ENCODE data around the gene CAMK2D. TPM values are rescaled to one million over a fixed set of nuclear protein-coding genes. Genes with fewer than 3 reads are reported as not detected.
"Not testable (repeated sequence)": the region's sequence is repeated elsewhere in the genome, so short reads cannot be mapped to it uniquely, and the experiment has no call there.

The CAMK2D gene
- total RNA-seq, 1 experiment from 2014 or later: 22.1 TPM

DNA sequence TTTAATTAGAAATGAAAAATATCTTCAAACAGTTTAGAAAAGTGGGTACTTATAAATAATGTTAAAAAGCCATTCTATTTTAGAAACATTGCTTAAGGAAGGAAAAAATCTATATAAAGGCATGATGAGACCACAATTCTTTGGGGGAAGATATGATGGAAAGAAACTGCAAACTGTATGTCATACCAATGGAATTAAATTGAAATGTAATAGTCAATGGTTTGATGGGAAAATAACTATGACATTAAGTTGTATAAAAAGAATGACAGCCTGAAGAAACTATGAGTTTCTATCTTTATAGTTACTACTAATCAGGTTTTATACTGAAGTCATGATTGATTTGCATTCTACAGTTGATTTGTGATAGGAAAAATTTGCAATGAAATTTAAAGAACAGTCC, 40.3 kb upstream of the CAMK2D start:
- no peak overlapping the region for H3K4me3 Mint-ChIP-seq (ENCODE audit: low read depth, unreplicated experiment)

DNA sequence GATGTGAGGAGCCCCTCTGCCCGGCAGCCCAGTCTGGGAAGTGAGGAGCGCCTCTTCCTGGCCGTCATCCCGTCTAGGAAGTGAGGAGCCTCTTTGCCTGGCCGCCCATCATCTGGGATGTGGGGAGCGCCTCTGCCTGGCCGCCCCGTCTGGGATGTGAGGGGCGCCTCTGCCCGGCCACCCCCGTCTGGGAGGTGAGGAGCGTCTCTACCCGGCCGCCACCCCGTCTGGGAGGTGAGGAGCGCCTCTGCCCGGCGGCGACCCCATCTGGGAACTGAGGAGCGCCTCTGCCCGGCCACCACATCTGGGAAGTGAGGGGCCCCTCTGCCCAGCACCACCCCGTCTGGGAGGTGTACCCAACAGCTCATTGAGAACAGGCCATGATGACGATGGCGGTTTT, 34.8 kb upstream of the CAMK2D start:
- intact Hi-C loops (cut with micrococcal nuclease; ENCODE audit: unreplicated experiment); DNase-seq; H3K27me3 Mint-ChIP-seq (ENCODE audit: unreplicated experiment); H3K9me3 Mint-ChIP-seq (ENCODE audit: low read depth, unreplicated experiment); H3K4me1 Mint-ChIP-seq (ENCODE audit: low read depth, unreplicated experiment); H3K27ac Mint-ChIP-seq (ENCODE audit: unreplicated experiment); BruUV-seq (replicated peaks); CTCF ChIA-PET; H3K36me3 Mint-ChIP-seq (ENCODE audit: insufficient read depth, unreplicated experiment); H3K4me3 Mint-ChIP-seq (ENCODE audit: low read depth, unreplicated experiment): not testable (repeated sequence)

More for the DNA sequence above, 40.3 kb upstream of the CAMK2D start:
- intact Hi-C loops (cut with micrococcal nuclease; ENCODE audit: unreplicated experiment): no loop called here
- DNase-seq: no peak
- no TSS peak for BruUV-seq (replicated peaks)
- Mint-ChIP-seq H3K27me3 (ENCODE audit: unreplicated experiment) (no peaks in the 10 kb centered on the region), H3K9me3 (ENCODE audit: low read depth, unreplicated experiment) (no peaks in the 10 kb centered on the region), H3K4me1 (ENCODE audit: low read depth, unreplicated experiment) (no peaks in the 10 kb centered on the region), H3K27ac (ENCODE audit: unreplicated experiment) (no peak overlapping the region), H3K36me3 (ENCODE audit: insufficient read depth, unreplicated experiment) (no peaks in the 10 kb centered on the region)
- CTCF ChIA-PET: no interaction called here
- TF ChIP-seq, protein P1, sequence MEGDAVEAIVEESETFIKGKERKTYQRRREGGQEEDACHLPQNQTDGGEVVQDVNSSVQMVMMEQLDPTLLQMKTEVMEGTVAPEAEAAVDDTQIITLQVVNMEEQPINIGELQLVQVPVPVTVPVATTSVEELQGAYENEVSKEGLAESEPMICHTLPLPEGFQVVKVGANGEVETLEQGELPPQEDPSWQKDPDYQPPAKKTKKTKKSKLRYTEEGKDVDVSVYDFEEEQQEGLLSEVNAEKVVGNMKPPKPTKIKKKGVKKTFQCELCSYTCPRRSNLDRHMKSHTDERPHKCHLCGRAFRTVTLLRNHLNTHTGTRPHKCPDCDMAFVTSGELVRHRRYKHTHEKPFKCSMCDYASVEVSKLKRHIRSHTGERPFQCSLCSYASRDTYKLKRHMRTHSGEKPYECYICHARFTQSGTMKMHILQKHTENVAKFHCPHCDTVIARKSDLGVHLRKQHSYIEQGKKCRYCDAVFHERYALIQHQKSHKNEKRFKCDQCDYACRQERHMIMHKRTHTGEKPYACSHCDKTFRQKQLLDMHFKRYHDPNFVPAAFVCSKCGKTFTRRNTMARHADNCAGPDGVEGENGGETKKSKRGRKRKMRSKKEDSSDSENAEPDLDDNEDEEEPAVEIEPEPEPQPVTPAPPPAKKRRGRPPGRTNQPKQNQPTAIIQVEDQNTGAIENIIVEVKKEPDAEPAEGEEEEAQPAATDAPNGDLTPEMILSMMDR (IDR thresholded peaks at IDR 0.05; ENCODE audit: unreplicated experiment): no peak

DNA sequence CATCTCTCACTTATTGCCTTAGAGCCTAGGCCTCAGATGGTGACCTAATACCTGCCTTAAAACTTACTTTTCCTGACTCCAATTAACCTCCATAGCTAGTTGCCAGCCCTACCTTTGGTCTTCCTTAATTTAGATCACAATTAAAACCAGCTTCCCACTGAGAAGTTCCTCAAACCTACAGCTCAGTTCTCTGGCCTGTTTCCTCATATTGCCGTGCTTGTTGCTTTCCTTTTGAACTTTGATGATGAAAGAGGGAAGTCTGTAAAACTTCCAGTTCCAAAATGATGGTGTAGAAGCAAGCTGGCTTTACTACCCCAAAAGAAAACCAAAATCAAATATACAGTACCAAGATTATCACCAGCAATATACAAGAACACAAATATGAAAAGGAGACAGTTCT, 28.9 kb upstream of the CAMK2D start:
- H3K36me3 Mint-ChIP-seq (ENCODE audit: insufficient read depth, unreplicated experiment): no peaks in the 10 kb centered on the region
- H3K9me3 Mint-ChIP-seq (ENCODE audit: low read depth, unreplicated experiment): no peaks in the 10 kb centered on the region
- no peaks in the 10 kb centered on the region for H3K27me3 Mint-ChIP-seq (ENCODE audit: unreplicated experiment)
- H3K4me1 Mint-ChIP-seq (ENCODE audit: low read depth, unreplicated experiment): no peaks in the 10 kb centered on the region
- no peak for DNase-seq
- no peak overlapping the region for H3K27ac Mint-ChIP-seq (ENCODE audit: unreplicated experiment)
- TF ChIP-seq, protein P1 (IDR thresholded peaks at IDR 0.05; ENCODE audit: unreplicated experiment): no peak
- intact Hi-C loops (cut with micrococcal nuclease; ENCODE audit: unreplicated experiment): no loop called here
- no TSS peak for BruUV-seq (replicated peaks)
- CTCF ChIA-PET: no interaction called here
- no peak overlapping the region for H3K4me3 Mint-ChIP-seq (ENCODE audit: low read depth, unreplicated experiment)

DNA sequence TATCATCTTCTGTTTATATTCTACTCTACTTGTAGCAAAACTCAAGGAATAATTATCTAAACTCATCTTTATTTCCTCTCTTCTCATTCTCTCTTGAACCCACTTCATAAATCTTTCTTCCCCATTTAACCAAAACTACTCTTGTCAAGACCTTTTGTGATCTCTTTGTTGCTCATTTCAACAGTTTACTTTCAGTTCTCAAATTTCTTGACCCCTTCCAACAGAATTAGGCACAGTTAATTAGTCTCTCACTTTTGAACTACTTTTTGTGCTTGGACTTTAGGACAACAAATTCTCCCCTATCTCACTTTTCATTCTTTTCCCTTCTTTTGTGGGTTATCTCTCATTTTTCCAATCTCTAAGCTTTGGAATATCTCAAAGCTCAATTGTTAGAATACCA, 27.4 kb upstream of the CAMK2D start:
- no TSS peak for BruUV-seq (replicated peaks)
- intact Hi-C loops (cut with micrococcal nuclease; ENCODE audit: unreplicated experiment): no loop called here
- no peak overlapping the region for H3K27ac Mint-ChIP-seq (ENCODE audit: unreplicated experiment)
- CTCF ChIA-PET: no interaction called here
- H3K36me3 Mint-ChIP-seq (ENCODE audit: insufficient read depth, unreplicated experiment): no peaks in the 10 kb centered on the region
- TF ChIP-seq, protein P1 (IDR thresholded peaks at IDR 0.05; ENCODE audit: unreplicated experiment): no peak
- DNase-seq: no peak
- peaks cover 14% of the 10 kb centered on the region for H3K4me1 Mint-ChIP-seq (ENCODE audit: low read depth, unreplicated experiment)
- no peak overlapping the region for H3K4me3 Mint-ChIP-seq (ENCODE audit: low read depth, unreplicated experiment)
- no peaks in the 10 kb centered on the region for H3K27me3 Mint-ChIP-seq (ENCODE audit: unreplicated experiment)
- H3K9me3 Mint-ChIP-seq (ENCODE audit: low read depth, unreplicated experiment): no peaks in the 10 kb centered on the region

DNA sequence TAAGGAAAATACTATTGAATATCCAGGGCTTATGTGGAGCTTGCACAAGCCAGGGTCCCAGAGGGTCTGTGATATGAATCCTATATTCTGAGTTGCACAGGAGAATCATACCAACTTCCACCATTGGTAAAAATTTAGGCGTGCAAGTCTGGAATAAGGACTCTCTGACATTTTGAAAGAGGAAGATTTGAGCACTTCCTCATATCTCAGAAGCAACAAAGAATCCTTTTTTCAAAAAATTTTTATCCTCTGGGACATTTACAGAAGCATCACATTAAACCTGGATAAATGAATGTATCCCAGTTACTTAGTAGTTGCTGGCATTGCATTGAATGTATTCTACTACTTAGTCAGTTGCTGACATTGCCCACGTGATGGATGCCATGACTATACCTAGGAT, 24.2 kb upstream of the CAMK2D start:
- Mint-ChIP-seq H3K27ac (ENCODE audit: unreplicated experiment) (no peak overlapping the region), H3K27me3 (ENCODE audit: unreplicated experiment) (no peaks in the 10 kb centered on the region), H3K36me3 (ENCODE audit: insufficient read depth, unreplicated experiment) (no peaks in the 10 kb centered on the region), H3K4me1 (ENCODE audit: low read depth, unreplicated experiment) (peaks cover 23% of the 10 kb centered on the region), H3K9me3 (ENCODE audit: low read depth, unreplicated experiment) (peaks cover 5% of the 10 kb centered on the region), H3K4me3 (ENCODE audit: low read depth, unreplicated experiment) (no peak overlapping the region)
- no TSS peak for BruUV-seq (replicated peaks)
- CTCF ChIA-PET: no interaction called here
- no peak for DNase-seq
- intact Hi-C loops (cut with micrococcal nuclease; ENCODE audit: unreplicated experiment): no loop called here
- TF ChIP-seq, protein P1 (IDR thresholded peaks at IDR 0.05; ENCODE audit: unreplicated experiment): no peak

Data from Calu3 (cell line).